K562 (cell line): ENCODE measurements around the gene DCUN1D2. TPM values are rescaled to one million over a fixed set of nuclear protein-coding genes. Genes with fewer than 3 reads are reported as not detected.

Source experiments
- ATAC-seq: fragments of 200-7000 bp; cut with Tn5 transposase; 3 replicates; pipeline ENCODE4 v1.9.1; 2020; ENCODE audit warnings: moderate library complexity
- BruUV-seq: library from RNA; stranded (reverse); fragments of 400-500 nt; replicated peaks from 2 replicates; lab custom pipeline; 2021; lab: Mats Ljungman, UMichigan
- CTCF ChIA-PET: fragments of 300-600 bp; formaldehyde crosslinking; extraction: SDS; loops from one replicate; lab custom pipeline; 2021; ENCODE audit warnings: low intra/inter-chr PET ratio; lab: Yijun Ruan, JAX
- POLR2A ChIA-PET: fragments of 300-600, 350-650 bp; sonication (Branson Sonifier 250); formaldehyde crosslinking; extraction: SDS; loops from one replicate; lab custom pipeline; 2021; ENCODE audit warnings: antibody characterized with exemption, inconsistent platforms; lab: Yijun Ruan, JAX
- DNase-seq, 4 experiments: peaks; one replicate each; pipeline versions ENCODE4 v3.0.0 to v3.0.0-alpha.2; 2011 to 2018; ENCODE audit warnings: low spot score in 3 of 4, mixed read lengths in 3 of 4; ENCODE audit errors: extremely low read depth in 1 of 4
- FAIRE-seq: peaks from 2 replicates; lab custom pipeline; 2011; peaks lifted over from hg19 to GRCh38; lab: Jason Lieb, UNC
- H2AFZ ChIP-seq: 2 replicates; pipeline ENCODE4 v1.6.0; 2011; ENCODE audit warnings: low read depth, low read length, control low read depth, inconsistent platforms
- H3K27ac ChIP-seq: fragments of 200-600 bp; 3 replicates; pipeline ENCODE4 v1.8.0; 2011; ENCODE audit warnings: low read depth, mild to moderate bottlenecking, control low read depth, inconsistent platforms, low read length, moderate library complexity, mixed read lengths; ENCODE audit errors: extremely low read depth
- H3K27me3 ChIP-seq, 2 experiments: fragments of 300-600 bp in 1 of 2; 2 replicates in 1 of 2; 3 replicates in 1 of 2; pipeline versions ENCODE4 v1.6.0 to v1.8.0; 2011; ENCODE audit warnings: inconsistent platforms in 2 of 2, low read length in 2 of 2, mild to moderate bottlenecking in 1 of 2, mixed read lengths in 1 of 2, moderate library complexity in 1 of 2; ENCODE audit not compliant: control insufficient read depth in 2 of 2, insufficient read depth in 2 of 2
- H3K36me3 ChIP-seq: fragments of 300-600 bp; 3 replicates; pipeline ENCODE4 v1.8.0; 2011; ENCODE audit warnings: mild to moderate bottlenecking, low read length, inconsistent platforms; ENCODE audit not compliant: control insufficient read depth, insufficient read depth
- H3K4me1 ChIP-seq, 2 experiments: fragments of 200-600 bp in 1 of 2; replicated peaks in 1 of 2; 2 replicates in 1 of 2; 3 replicates in 1 of 2; pipeline versions ENCODE4 v1.5.1 to v1.8.0; 2011; ENCODE audit warnings: inconsistent platforms in 2 of 2, low read length in 2 of 2, mild to moderate bottlenecking in 1 of 2, mixed read lengths in 1 of 2, moderate library complexity in 1 of 2; ENCODE audit not compliant: control insufficient read depth in 2 of 2, insufficient read depth in 2 of 2
- H3K4me2 ChIP-seq: 2 replicates; pipeline ENCODE4 v1.6.1; 2011; ENCODE audit warnings: low read length, control low read depth, inconsistent platforms, mixed read lengths; ENCODE audit not compliant: insufficient read depth
- H3K4me3 ChIP-seq: fragments of 200-600 bp; sonication (generic), shearing (Covaris generic); 2 replicates; pipeline ENCODE4 v1.5.1; 2016; ENCODE audit warnings: control low read depth, inconsistent platforms
- H3K79me2 ChIP-seq: fragments of 200-600 bp; 3 replicates; pipeline ENCODE4 v1.8.0; 2011; ENCODE audit warnings: low read length, inconsistent platforms; ENCODE audit not compliant: control insufficient read depth, insufficient read depth
- H3K9ac ChIP-seq, 2 experiments: 2 replicates each; pipeline versions ENCODE4 v1.6.0 to v1.6.1; 2011; ENCODE audit warnings: low read depth in 2 of 2, low read length in 2 of 2, control low read depth in 1 of 2, inconsistent platforms in 1 of 2, mild to moderate bottlenecking in 1 of 2, mixed read lengths in 1 of 2; ENCODE audit not compliant: insufficient read depth in 1 of 2
- H3K9me1 ChIP-seq: one replicate; pipeline ENCODE4 v1.6.0; 2011; ENCODE audit warnings: inconsistent platforms, mild to moderate bottlenecking, low read length, moderate library complexity; ENCODE audit not compliant: control insufficient read depth, insufficient read depth
- H3K9me3 ChIP-seq: replicated peaks from 2 replicates; pipeline ENCODE4 v1.5.1; 2011; ENCODE audit warnings: low read depth, low read length, inconsistent platforms; ENCODE audit not compliant: control insufficient read depth, insufficient read depth
- H4K20me1 ChIP-seq: replicated peaks from 2 replicates; pipeline ENCODE4 v1.6.1; 2011; ENCODE audit warnings: low read length, inconsistent platforms, mixed read lengths; ENCODE audit not compliant: control insufficient read depth, insufficient read depth
- MEF2A ChIP-seq: IDR thresholded peaks from 2 replicates; pipeline ENCODE4 v1.6.1; 2011; ENCODE audit warnings: low read depth, mild to moderate bottlenecking, low read length, moderate library complexity; ENCODE audit not compliant: control insufficient read depth
- WGBS: fragments of 100-300 bp; shearing (Covaris generic); methylation state at CpG from one replicate; pipeline ENCODE4 v1.1.6; 2016; ENCODE audit warnings: low coverage, mixed read lengths; ENCODE audit not compliant: insufficient coverage; ENCODE audit errors: missing lambda C conversion rate; 5-methylcytosine and 5-hydroxymethylcytosine counted together
- in situ Hi-C: fragments of 300-500 bp; cut with MboI; formaldehyde crosslinking; loops from 4 replicates; pipeline ENCODE4 v1.15.0; 2018; ENCODE audit warnings: inconsistent platforms, mixed read lengths
- intact Hi-C: fragments of 100-400 bp; cut with micrococcal nuclease; formaldehyde crosslinking; loops from 2 replicates; pipeline ENCODE4 v1.14.2; 2022
- polyA plus RNA-seq, 8 experiments: library from polyadenylated mRNA; depleted of rRNA in 4 of 8; stranded (reverse) in 5 of 8; unstranded in 3 of 8; fragments of >200 nt; fragmentation: Nextera tagmentation in 2 of 8; fragmentation: Illumina TruSeq in 1 of 8; extraction: Ambion mirVana in 2 of 8; extraction: Trizol in 1 of 8; gene quantifications; 2 replicates each; pipeline versions ENCODE4 v1.2.1 to v1.2.3, GENCODE V29; 2011 to 2014; ENCODE audit warnings: inconsistent platforms in 1 of 8, missing spikeins in 1 of 8
- total RNA-seq, 7 experiments: library from RNA; depleted of rRNA in 6 of 7; stranded (reverse); fragments of >200 nt in 6 of 7; fragmentation: Illumina TruSeq in 2 of 7; extraction: Trizol in 2 of 7; gene quantifications; 2 replicates each; pipeline versions ENCODE4 v1.2.1 to v1.2.3, GENCODE V29; 2011 to 2021; ENCODE audit warnings: low replicate concordance in 1 of 7
- TF ChIP-seq, protein P1 (sequence below), 3 experiments: IDR thresholded peaks in 2 of 3; conservative IDR thresholded peaks in 1 of 3; 2 replicates each; pipeline ENCODE4 v1.5.1; 2011 to 2012; ENCODE audit warnings: low read length in 3 of 3, mild to moderate bottlenecking in 3 of 3, control low read depth in 2 of 3, improper control_type of control experiment in 1 of 3, inconsistent platforms in 1 of 3, low read depth in 1 of 3, mixed read lengths in 1 of 3, moderate library complexity in 1 of 3; ENCODE audit not compliant: insufficient read depth in 2 of 3
- TF ChIP-seq, protein P2 (sequence below): sonication (generic); formaldehyde crosslinking; IDR thresholded peaks from 2 replicates; pipeline ENCODE4 v1.8.1; 2023; ENCODE audit warnings: mild to moderate bottlenecking, missing genetic modification reagents

Gene DCUN1D2
- total and polyA plus RNA-seq, 9 of the 15 experiments (the other 6 are each of a cell fraction or from before 2014, with no cell fraction given): 2.1 to 16.8 (median 11.1) TPM

GRCh38 chr13:113457510-113457909 lies 33.0 kb downstream of the DCUN1D2 start:
- Histone ChIP-seq H4K20me1 (no peaks in the 10 kb centered on the region), H3K9me1 (no peaks in the 10 kb centered on the region), H3K9me3 (no peaks in the 10 kb centered on the region), H3K27me3 (no peaks in the 10 kb centered on the region), H3K9ac (no peak overlapping the region), H3K36me3 (peaks cover 54% of the 10 kb centered on the region; the same call in 2 of the 3 replicates), H3K4me3 (no peak overlapping the region), H3K4me2 (no peak overlapping the region)
- POLR2A ChIA-PET: interaction anchor here (0.6 kb wide), 1 partner anchor 1012 kb away, joined by 3 read pairs; no protein-coding TSS in a partner anchor
- 95% methylated on average over 12 of the region's 27 CpGs for WGBS
- CTCF ChIA-PET: interaction anchor here (1.0 kb wide), 1 partner anchor 105 kb away, joined by 4 read pairs; no protein-coding TSS in a partner anchor
- no TSS peak for BruUV-seq
- no peak for FAIRE-seq
- no peak for TF ChIP-seq MEF2A
- TF ChIP-seq, protein P1, sequence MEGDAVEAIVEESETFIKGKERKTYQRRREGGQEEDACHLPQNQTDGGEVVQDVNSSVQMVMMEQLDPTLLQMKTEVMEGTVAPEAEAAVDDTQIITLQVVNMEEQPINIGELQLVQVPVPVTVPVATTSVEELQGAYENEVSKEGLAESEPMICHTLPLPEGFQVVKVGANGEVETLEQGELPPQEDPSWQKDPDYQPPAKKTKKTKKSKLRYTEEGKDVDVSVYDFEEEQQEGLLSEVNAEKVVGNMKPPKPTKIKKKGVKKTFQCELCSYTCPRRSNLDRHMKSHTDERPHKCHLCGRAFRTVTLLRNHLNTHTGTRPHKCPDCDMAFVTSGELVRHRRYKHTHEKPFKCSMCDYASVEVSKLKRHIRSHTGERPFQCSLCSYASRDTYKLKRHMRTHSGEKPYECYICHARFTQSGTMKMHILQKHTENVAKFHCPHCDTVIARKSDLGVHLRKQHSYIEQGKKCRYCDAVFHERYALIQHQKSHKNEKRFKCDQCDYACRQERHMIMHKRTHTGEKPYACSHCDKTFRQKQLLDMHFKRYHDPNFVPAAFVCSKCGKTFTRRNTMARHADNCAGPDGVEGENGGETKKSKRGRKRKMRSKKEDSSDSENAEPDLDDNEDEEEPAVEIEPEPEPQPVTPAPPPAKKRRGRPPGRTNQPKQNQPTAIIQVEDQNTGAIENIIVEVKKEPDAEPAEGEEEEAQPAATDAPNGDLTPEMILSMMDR (IDR thresholded peaks at IDR 0.05 in 2 of 3, conservative IDR thresholded peaks at IDR 0.05 in 1 of 3; ENCODE audit: insufficient read depth in 2 of 3, low read depth in 1 of 3, low read length in 3 of 3): 0 out of 6 replicates have a peak, but pooled peaks of 1 of the 3 experiments have one; percentile 14
- TF ChIP-seq, protein P2, sequence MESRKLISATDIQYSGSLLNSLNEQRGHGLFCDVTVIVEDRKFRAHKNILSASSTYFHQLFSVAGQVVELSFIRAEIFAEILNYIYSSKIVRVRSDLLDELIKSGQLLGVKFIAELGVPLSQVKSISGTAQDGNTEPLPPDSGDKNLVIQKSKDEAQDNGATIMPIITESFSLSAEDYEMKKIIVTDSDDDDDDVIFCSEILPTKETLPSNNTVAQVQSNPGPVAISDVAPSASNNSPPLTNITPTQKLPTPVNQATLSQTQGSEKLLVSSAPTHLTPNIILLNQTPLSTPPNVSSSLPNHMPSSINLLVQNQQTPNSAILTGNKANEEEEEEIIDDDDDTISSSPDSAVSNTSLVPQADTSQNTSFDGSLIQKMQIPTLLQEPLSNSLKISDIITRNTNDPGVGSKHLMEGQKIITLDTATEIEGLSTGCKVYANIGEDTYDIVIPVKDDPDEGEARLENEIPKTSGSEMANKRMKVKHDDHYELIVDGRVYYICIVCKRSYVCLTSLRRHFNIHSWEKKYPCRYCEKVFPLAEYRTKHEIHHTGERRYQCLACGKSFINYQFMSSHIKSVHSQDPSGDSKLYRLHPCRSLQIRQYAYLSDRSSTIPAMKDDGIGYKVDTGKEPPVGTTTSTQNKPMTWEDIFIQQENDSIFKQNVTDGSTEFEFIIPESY (CRISPR knock-in tag): peak; percentile 77; the same call in 1 of the 2 replicates
- TF ChIP-seq, all 486 proteins: peak for 2
- ATAC-seq: no peak
- H2AFZ ChIP-seq: no peak overlapping the region
- no peak overlapping the region for H3K27ac ChIP-seq
- in situ Hi-C loops (no loop called here), intact Hi-C loops (no loop called here)
- no peak for DNase-seq
- H3K4me1 ChIP-seq: peaks cover 0 to 7% of the 10 kb centered on the region in 2 experiments; a peak in 1 of 5 replicates
- no peaks in the 10 kb centered on the region for H3K79me2 ChIP-seq
